HepG2 (cell line): ENCODE results near the gene PKIG. TPM values are rescaled to one million over a fixed set of nuclear protein-coding genes. Genes with fewer than 3 reads are reported as not detected.
A peak's percentile ranks its signal among the peaks of the same experiment; 100 is the strongest.

ENCODE experiments used
- ARNT2 ChIP-seq: sonication (generic); formaldehyde crosslinking; IDR thresholded peaks from 2 replicates; pipeline ENCODE4 v1.8.0; 2022; ENCODE audit warnings: mild to moderate bottlenecking, low read depth, missing genetic modification reagents, moderate library complexity
- CBX2 ChIP-seq, 2 experiments: fragments of 200-600 bp in 1 of 2; sonication (generic); formaldehyde crosslinking in 1 of 2; IDR thresholded peaks; 2 replicates each; pipeline versions ENCODE4 v1.7.0 to v1.8.1; 2018 to 2022; ENCODE audit warnings: low read depth in 2 of 2, low read length in 1 of 2, mild to moderate bottlenecking in 1 of 2, missing genetic modification reagents in 1 of 2
- CTCF ChIP-seq: sonication (generic); formaldehyde crosslinking; IDR thresholded peaks from 2 replicates; pipeline ENCODE4 v1.5.0; 2020; ENCODE audit warnings: mild to moderate bottlenecking, missing genetic modification reagents, moderate library complexity
- E2F2 ChIP-seq: sonication (generic); formaldehyde crosslinking; IDR thresholded peaks from 2 replicates; pipeline ENCODE4 v1.4.0; 2020; ENCODE audit warnings: missing genetic modification reagents, borderline replicate concordance
- KLF6 ChIP-seq: IDR thresholded peaks from 2 replicates; pipeline ENCODE4 v1.8.0; 2016; ENCODE audit warnings: missing biosample characterization, missing genetic modification reagents
- MBNL3 ChIP-seq: fragments of 250-450 bp; sonication (Bioruptor Pico); conservative IDR thresholded peaks from 2 replicates; pipeline ENCODE4 v1.8.0; 2022; ENCODE audit warnings: mild to moderate bottlenecking, inconsistent platforms
- MED1 ChIP-seq: sonication (generic); formaldehyde crosslinking; IDR thresholded peaks from 2 replicates; pipeline ENCODE4 v1.4.0; 2020; ENCODE audit warnings: missing genetic modification reagents
- MEIS2 ChIP-seq: sonication (generic); formaldehyde crosslinking; IDR thresholded peaks from 2 replicates; pipeline ENCODE4 v1.9.0; 2021; ENCODE audit warnings: mild to moderate bottlenecking, missing genetic modification reagents
- MLXIP ChIP-seq: sonication (generic); formaldehyde crosslinking; IDR thresholded peaks from 2 replicates; pipeline ENCODE4 v1.9.0; 2021; ENCODE audit warnings: missing genetic modification reagents, borderline replicate concordance
- NFE2 ChIP-seq: sonication (generic); formaldehyde crosslinking; IDR thresholded peaks from 2 replicates; pipeline ENCODE4 v1.4.0; 2020; ENCODE audit warnings: missing genetic modification reagents
- NFKBIZ ChIP-seq: IDR thresholded peaks from 2 replicates; pipeline ENCODE4 v1.6.1; 2018; ENCODE audit warnings: missing genetic modification reagents, missing compliant biosample characterization
- PRMT3 ChIP-seq: sonication (generic); formaldehyde crosslinking; IDR thresholded peaks from 2 replicates; pipeline ENCODE4 v1.8.1; 2022; ENCODE audit warnings: low read depth, mild to moderate bottlenecking, moderate library complexity, missing genetic modification reagents, borderline replicate concordance
- TCF7L2 ChIP-seq: IDR thresholded peaks from 2 replicates; pipeline ENCODE4 v1.6.1; 2011; ENCODE audit warnings: mild to moderate bottlenecking, low read depth, low read length, moderate library complexity
- ZBTB2 ChIP-seq: sonication (generic); formaldehyde crosslinking; IDR thresholded peaks from 2 replicates; pipeline ENCODE4 v1.8.0; 2022; ENCODE audit warnings: low read depth, missing genetic modification reagents
- ZNF143 ChIP-seq: sonication (generic); formaldehyde crosslinking; IDR thresholded peaks from 2 replicates; pipeline ENCODE4 v1.4.0; 2020; ENCODE audit warnings: missing genetic modification reagents
- ZNF354B ChIP-seq: sonication (generic); formaldehyde crosslinking; IDR thresholded peaks from 2 replicates; pipeline ENCODE4 v1.8.0; 2022; ENCODE audit warnings: mild to moderate bottlenecking, missing genetic modification reagents
- ZNF367 ChIP-seq: sonication (generic); formaldehyde crosslinking; IDR thresholded peaks from 2 replicates; pipeline ENCODE4 v1.4.0; 2020; ENCODE audit warnings: missing genetic modification reagents, borderline replicate concordance
- ZNF570 ChIP-seq: sonication (generic); formaldehyde crosslinking; IDR thresholded peaks from 2 replicates; pipeline ENCODE4 v1.4.0; 2020; ENCODE audit warnings: mild to moderate bottlenecking, missing genetic modification reagents, borderline replicate concordance
- ZSCAN31 ChIP-seq: sonication (generic); formaldehyde crosslinking; IDR thresholded peaks from 2 replicates; pipeline ENCODE4 v1.5.0; 2020; ENCODE audit warnings: low read depth, mild to moderate bottlenecking, missing genetic modification reagents
- polyA plus RNA-seq, 8 experiments: library from polyadenylated mRNA; depleted of rRNA in 3 of 8; stranded (reverse) in 7 of 8; unstranded in 1 of 8; fragments of >200 nt; fragmentation: Illumina TruSeq in 4 of 8; extraction: Trizol in 4 of 8; gene quantifications; 2 replicates each; pipeline versions ENCODE4 v1.2.1 to v1.2.3, GENCODE V29; 2011 to 2016; ENCODE audit warnings: low read depth in 4 of 8, missing spikeins in 1 of 8, mixed read lengths in 1 of 8; ENCODE audit not compliant: insufficient read depth in 1 of 8
- total RNA-seq, 5 experiments: library from RNA; depleted of rRNA; stranded (reverse); fragments of >200 nt; fragmentation: Illumina TruSeq; extraction: Trizol; gene quantifications; 2 replicates each; pipeline ENCODE4 v1.2.3, GENCODE V29; 2016; ENCODE audit warnings: low read depth in 1 of 5

The PKIG gene
- total and polyA plus RNA-seq, 2 of the 13 experiments (the other 11 are each of a cell fraction or from before 2014, with no cell fraction given): 30.8 to 44.5 TPM

- TF ChIP-seq PRMT3 (CRISPR knock-in tag): no peak
- TF ChIP-seq NFKBIZ (CRISPR knock-in tag): peak; percentile 84
- peak; percentile 77 for TF ChIP-seq MED1 (CRISPR knock-in tag)
- TF ChIP-seq ZSCAN31 (CRISPR knock-in tag): peak; percentile 56; the same call in 1 of the 2 replicates
- no peak for TF ChIP-seq ZNF367 (CRISPR knock-in tag)
- TF ChIP-seq MLXIP (CRISPR knock-in tag): no peak
- TF ChIP-seq ARNT2: peak; percentile 77
- TF ChIP-seq KLF6 (CRISPR knock-in tag): peak; percentile 55; the same call in 1 of the 2 replicates
- no peak; the same call in 1 of the 2 replicates for TF ChIP-seq E2F2
- no peak for TF ChIP-seq ZNF570 (CRISPR knock-in tag)
- no peak for TF ChIP-seq CBX2 (IDR thresholded peaks at IDR 0.05; ENCODE audit: low read depth, low read length)
- TF ChIP-seq CBX2 (CRISPR knock-in tag; IDR thresholded peaks at IDR 0.05; ENCODE audit: low read depth): no peak; the same call in 1 of the 2 replicates
- peak; percentile 100 for TF ChIP-seq CTCF (CRISPR knock-in tag)
- TF ChIP-seq NFE2 (CRISPR knock-in tag): no peak
- TF ChIP-seq ZNF143 (CRISPR knock-in tag): 0 out of 2 replicates have a peak, but pooled peaks have one; percentile 3
- no peak for TF ChIP-seq ZNF354B (CRISPR knock-in tag)
- no peak for TF ChIP-seq TCF7L2
- TF ChIP-seq MBNL3 (CRISPR knock-in tag): no peak
- TF ChIP-seq MEIS2 (CRISPR knock-in tag): peak; percentile 57; the same call in 1 of the 2 replicates
- no peak for TF ChIP-seq ZBTB2 (CRISPR knock-in tag)
Measured at GRCh38 chr20:44609516-44610312, 27.3 kb downstream of the PKIG start (continued).
